HepG2 (cell line): ENCODE results near the gene CLDN19. TPM values are rescaled to one million over a fixed set of nuclear protein-coding genes. Genes with fewer than 3 reads are reported as not detected.

Source experiments
- AGO2 ChIP-seq: fragments of 200-400 bp; formaldehyde crosslinking; optimal IDR thresholded peaks from 2 replicates; pipeline ENCODE3; 2017; ENCODE audit warnings: mild to moderate bottlenecking, low read depth, low read length, moderate library complexity
- DNMT1 ChIP-seq: sonication (generic); formaldehyde crosslinking; IDR thresholded peaks from 2 replicates; pipeline ENCODE4 v1.5.1; 2020; ENCODE audit warnings: mild to moderate bottlenecking, missing genetic modification reagents
- GMEB2 ChIP-seq: IDR thresholded peaks from 2 replicates; pipeline ENCODE4 v1.6.1; 2016; ENCODE audit warnings: missing biosample characterization, missing genetic modification reagents, low read depth
- MED1 ChIP-seq: sonication (generic); formaldehyde crosslinking; IDR thresholded peaks from 2 replicates; pipeline ENCODE4 v1.4.0; 2020; ENCODE audit warnings: missing genetic modification reagents
- MIER2 ChIP-seq: IDR thresholded peaks from 2 replicates; pipeline ENCODE4 v1.6.1; 2016; ENCODE audit warnings: missing biosample characterization, missing genetic modification reagents
- PHF21A ChIP-seq: sonication (generic); formaldehyde crosslinking; IDR thresholded peaks from 2 replicates; pipeline ENCODE4 v1.5.0; 2020; ENCODE audit warnings: mild to moderate bottlenecking, missing genetic modification reagents
- PPARG ChIP-seq: conservative IDR thresholded peaks from 2 replicates; pipeline ENCODE4 v1.6.1; 2016; ENCODE audit warnings: missing biosample characterization, missing genetic modification reagents
- ZBED4 ChIP-seq: sonication (generic); formaldehyde crosslinking; IDR thresholded peaks from 2 replicates; pipeline ENCODE4 v1.4.0; 2020; ENCODE audit warnings: missing genetic modification reagents, borderline replicate concordance
- ZNF549 ChIP-seq: sonication (generic); formaldehyde crosslinking; IDR thresholded peaks from 2 replicates; pipeline ENCODE4 v1.5.0; 2020; ENCODE audit warnings: missing genetic modification reagents
- ZNF577 ChIP-seq: sonication (generic); formaldehyde crosslinking; IDR thresholded peaks from 2 replicates; pipeline ENCODE4 v1.4.0; 2020; ENCODE audit warnings: mild to moderate bottlenecking, low read depth, missing genetic modification reagents, borderline replicate concordance
- ZNF605 ChIP-seq: sonication (generic); formaldehyde crosslinking; IDR thresholded peaks from 2 replicates; pipeline ENCODE4 v1.8.0; 2022; ENCODE audit warnings: mild to moderate bottlenecking, missing genetic modification reagents
- ZNF710 ChIP-seq: sonication (generic); formaldehyde crosslinking; IDR thresholded peaks from 2 replicates; pipeline ENCODE4 v1.5.0; 2020; ENCODE audit warnings: mild to moderate bottlenecking, missing genetic modification reagents, borderline replicate concordance
- ZNF720 ChIP-seq: sonication (generic); formaldehyde crosslinking; IDR thresholded peaks from 2 replicates; pipeline ENCODE4 v1.4.0; 2020; ENCODE audit warnings: missing genetic modification reagents
- ZNF761 ChIP-seq: sonication (generic); formaldehyde crosslinking; conservative IDR thresholded peaks from 2 replicates; pipeline ENCODE4 v1.4.0; 2020; ENCODE audit warnings: mild to moderate bottlenecking, missing genetic modification reagents
- ZNF788 ChIP-seq: sonication (generic); formaldehyde crosslinking; IDR thresholded peaks from 2 replicates; pipeline ENCODE4 v1.5.0; 2020; ENCODE audit warnings: mild to moderate bottlenecking, missing genetic modification reagents, borderline replicate concordance
- ZNF850 ChIP-seq: sonication (generic); formaldehyde crosslinking; conservative IDR thresholded peaks from 2 replicates; pipeline ENCODE4 v1.9.0; 2021; ENCODE audit warnings: mild to moderate bottlenecking, missing genetic modification reagents
- polyA plus RNA-seq, 8 experiments: library from polyadenylated mRNA; depleted of rRNA in 3 of 8; stranded (reverse) in 7 of 8; unstranded in 1 of 8; fragments of >200 nt; fragmentation: Illumina TruSeq in 4 of 8; extraction: Trizol in 4 of 8; gene quantifications; 2 replicates each; pipeline versions ENCODE4 v1.2.1 to v1.2.3, GENCODE V29; 2011 to 2016; ENCODE audit warnings: low read depth in 4 of 8, missing spikeins in 1 of 8, mixed read lengths in 1 of 8; ENCODE audit not compliant: insufficient read depth in 1 of 8
- total RNA-seq, 5 experiments: library from RNA; depleted of rRNA; stranded (reverse); fragments of >200 nt; fragmentation: Illumina TruSeq; extraction: Trizol; gene quantifications; 2 replicates each; pipeline ENCODE4 v1.2.3, GENCODE V29; 2016; ENCODE audit warnings: low read depth in 1 of 5

Gene CLDN19
- total and polyA plus RNA-seq, 2 of the 13 experiments (the other 11 are each of a cell fraction or from before 2014, with no cell fraction given) = 5.0 to 7.6 TPM

GRCh38 chr1:42739753-42740700 is at the start of gene CLDN19 (continued):
- no peak; the same call in 1 of the 2 replicates for TF ChIP-seq ZNF761 (CRISPR knock-in tag)
- peak; percentile 51 for TF ChIP-seq PPARG (CRISPR knock-in tag)
- no peak; the same call in 1 of the 2 replicates for TF ChIP-seq ZNF788 (CRISPR knock-in tag)
- TF ChIP-seq AGO2 = no peak
- no peak for TF ChIP-seq ZNF549 (CRISPR knock-in tag)
- TF ChIP-seq ZNF605 (CRISPR knock-in tag) = peak; percentile 46; the same call in 1 of the 2 replicates
- TF ChIP-seq PHF21A (CRISPR knock-in tag) = 0 out of 2 replicates have a peak, but pooled peaks have one; percentile 52
- TF ChIP-seq MIER2 (CRISPR knock-in tag) = no peak; the same call in 1 of the 2 replicates
- TF ChIP-seq ZNF710 (CRISPR knock-in tag) = no peak
- TF ChIP-seq ZNF850 (CRISPR knock-in tag) = peak; percentile 63; the same call in 1 of the 2 replicates
- no peak for TF ChIP-seq ZNF720 (CRISPR knock-in tag)
- no peak for TF ChIP-seq DNMT1 (CRISPR knock-in tag)
- no peak for TF ChIP-seq ZNF577
- peak; percentile 38; the same call in 1 of the 2 replicates for TF ChIP-seq MED1
- peak; percentile 80; the same call in 1 of the 2 replicates for TF ChIP-seq ZBED4 (CRISPR knock-in tag)
- no peak for TF ChIP-seq GMEB2 (CRISPR knock-in tag)
